Endothelial cell of umbilical vein (primary cell): ENCODE measurements around the gene MISP3. TPM values are rescaled to one million over a fixed set of nuclear protein-coding genes. Genes with fewer than 3 reads are reported as not detected.

Experiments
- BruUV-seq: library from RNA; stranded (reverse); fragments of 400-500 nt; replicated peaks from 2 replicates; lab custom pipeline; 2021; lab: Mats Ljungman, UMichigan
- CTCF ChIA-PET: fragments of 300-600, 350-600 bp; sonication (Branson Sonifier 250); formaldehyde crosslinking; loops from one replicate; lab custom pipeline; 2021; ENCODE audit warnings: antibody characterized with exemption, inconsistent platforms; lab: Charles Lee
- POLR2A ChIA-PET: fragments of 300-600, 350-600 bp; sonication (Branson Sonifier 250); formaldehyde crosslinking; loops from one replicate; lab custom pipeline; 2021; ENCODE audit warnings: antibody characterized with exemption, inconsistent platforms; lab: Charles Lee
- DNase-seq: peaks from one replicate; pipeline ENCODE4 v3.0.0-alpha.2; 2011; ENCODE audit warnings: low read depth, low spot score
- FAIRE-seq: peaks from 2 replicates; lab custom pipeline; 2011; peaks lifted over from hg19 to GRCh38; lab: Jason Lieb, UNC
- H2AFZ ChIP-seq: 2 replicates; pipeline ENCODE4 v1.6.0; 2012; ENCODE audit warnings: low read depth, low read length, control low read depth, inconsistent platforms
- H3K27ac ChIP-seq: 2 replicates; pipeline ENCODE4 v1.5.1; 2011; ENCODE audit warnings: low read depth, mild to moderate bottlenecking, control low read depth, low read length, moderate library complexity; ENCODE audit not compliant: insufficient read depth
- H3K27me3 ChIP-seq, 2 experiments: 2 replicates each; pipeline versions ENCODE4 v1.6.0 to v1.6.1; 2011; ENCODE audit warnings: low read length in 2 of 2, mixed read lengths in 1 of 2; ENCODE audit not compliant: control insufficient read depth in 2 of 2, insufficient read depth in 2 of 2
- H3K36me3 ChIP-seq, 2 experiments: 2 replicates in 1 of 2; 3 replicates in 1 of 2; pipeline ENCODE4 v1.5.1; 2011; ENCODE audit warnings: low read length in 2 of 2, mild to moderate bottlenecking in 1 of 2, moderate library complexity in 1 of 2; ENCODE audit not compliant: control insufficient read depth in 2 of 2, insufficient read depth in 2 of 2; ENCODE audit errors: extremely low read depth in 1 of 2
- H3K4me1 ChIP-seq: 3 replicates; pipeline ENCODE4 v1.5.1; 2011; ENCODE audit warnings: mild to moderate bottlenecking, low read length; ENCODE audit not compliant: control insufficient read depth, insufficient read depth; ENCODE audit errors: extremely low read depth
- H3K4me2 ChIP-seq: 2 replicates; pipeline ENCODE4 v1.6.1; 2011; ENCODE audit warnings: low read length, control low read depth, mixed read lengths; ENCODE audit not compliant: insufficient read depth
- H3K4me3 ChIP-seq, 3 experiments: fragments of 200-600 bp in 1 of 3; sonication (generic), shearing (Covaris generic) in 1 of 3; replicated peaks in 1 of 3; 2 replicates each; pipeline ENCODE4 v1.5.1; 2011 to 2016; ENCODE audit warnings: control low read depth in 3 of 3, low read length in 3 of 3, mild to moderate bottlenecking in 2 of 3, inconsistent platforms in 1 of 3, low read depth in 1 of 3, moderate library complexity in 1 of 3; ENCODE audit not compliant: insufficient read depth in 1 of 3
- H3K79me2 ChIP-seq: 2 replicates; pipeline ENCODE4 v1.6.0; 2012; ENCODE audit warnings: low read length, inconsistent platforms; ENCODE audit not compliant: control insufficient read depth, insufficient read depth
- H3K9ac ChIP-seq: replicated peaks from 2 replicates; pipeline ENCODE3; 2011; ENCODE audit warnings: low read length, control low read depth; ENCODE audit not compliant: insufficient read depth; ENCODE audit errors: extremely low read depth
- H3K9me1 ChIP-seq: replicated peaks from 3 replicates; pipeline ENCODE4 v1.6.0; 2011; ENCODE audit warnings: mild to moderate bottlenecking, low read length; ENCODE audit not compliant: control insufficient read depth, insufficient read depth; ENCODE audit errors: extremely low read depth
- H3K9me3 ChIP-seq: replicated peaks from 2 replicates; pipeline ENCODE4 v1.5.1; 2012; ENCODE audit warnings: low read length, inconsistent platforms; ENCODE audit not compliant: control insufficient read depth, insufficient read depth
- H4K20me1 ChIP-seq: replicated peaks from 2 replicates; pipeline ENCODE3; 2011; ENCODE audit warnings: mild to moderate bottlenecking, low read length; ENCODE audit not compliant: control insufficient read depth, insufficient read depth; ENCODE audit errors: extremely low read depth
- EZH2 ChIP-seq: IDR thresholded peaks from 2 replicates; pipeline ENCODE4 v1.6.1; 2012; ENCODE audit warnings: borderline replicate concordance, low read depth, mild to moderate bottlenecking, moderate library complexity, low read length, inconsistent platforms; ENCODE audit not compliant: severe bottlenecking
- FOS ChIP-seq: IDR thresholded peaks from 2 replicates; pipeline ENCODE4 v1.6.1; 2011; ENCODE audit warnings: mild to moderate bottlenecking, low read length, moderate library complexity, borderline replicate concordance; ENCODE audit not compliant: insufficient read depth
- GATA2 ChIP-seq: IDR thresholded peaks from 2 replicates; pipeline ENCODE4 v1.7.0; 2011; ENCODE audit warnings: low read depth, mild to moderate bottlenecking, moderate library complexity, mixed read lengths, low read length; ENCODE audit not compliant: insufficient read length, insufficient read depth
- JUN ChIP-seq: IDR thresholded peaks from 2 replicates; pipeline ENCODE4 v1.6.1; 2011; ENCODE audit warnings: borderline replicate concordance, low read depth; ENCODE audit not compliant: insufficient read length, insufficient read depth
- MYC ChIP-seq: IDR thresholded peaks from one replicate; pipeline ENCODE4 v1.6.1; 2011; ENCODE audit warnings: mild to moderate bottlenecking, low read depth, low read length
- POLR2A ChIP-seq: IDR thresholded peaks from 2 replicates; pipeline ENCODE4 v1.6.1; 2012; ENCODE audit warnings: low read depth, mild to moderate bottlenecking, control low read depth, low read length
- POLR2AphosphoS5 ChIP-seq: IDR thresholded peaks from 2 replicates; pipeline ENCODE4 v1.6.1; 2012; ENCODE audit warnings: low read depth, mild to moderate bottlenecking, control low read depth, low read length, moderate library complexity; ENCODE audit not compliant: insufficient read depth
- dilution Hi-C: fragments of 300-500 bp; cut with MboI; formaldehyde crosslinking; loops from one replicate; pipeline ENCODE4 v1.15.0; 2019; ENCODE audit warnings: low sequenced_read_pairs; ENCODE audit not compliant: extremely low pct_ligation_motif_present
- intact Hi-C: fragments of 100-400 bp; cut with micrococcal nuclease; formaldehyde crosslinking; loops from one replicate; pipeline ENCODE4 v1.10.0; 2022
- polyA plus RNA-seq, 4 experiments: library from polyadenylated mRNA; depleted of rRNA in 3 of 4; stranded (reverse) in 3 of 4; unstranded in 1 of 4; fragments of >200 nt; gene quantifications; 2 replicates each; pipeline versions ENCODE4 v1.2.1 to v1.2.3, GENCODE V29; 2011 to 2012; ENCODE audit warnings: missing spikeins in 1 of 4
- total RNA-seq: library from RNA; stranded (reverse); gene quantifications from 2 replicates; pipeline ENCODE4 v1.2.3, GENCODE V29; 2021
- TF ChIP-seq, protein P1 (sequence below), 2 donors: IDR thresholded peaks; 1 replicate in 1 of 2; 2 replicates in 1 of 2; pipeline ENCODE4 v1.5.1; 2011; ENCODE audit warnings: low read length in 2 of 2, mild to moderate bottlenecking in 2 of 2, moderate library complexity in 2 of 2, control low read depth in 1 of 2, inconsistent platforms in 1 of 2, low read depth in 1 of 2; ENCODE audit not compliant: insufficient read depth in 1 of 2; ENCODE audit errors: extremely low read depth in 1 of 2
- TF ChIP-seq, protein P2 (sequence below): IDR thresholded peaks from 2 replicates; pipeline ENCODE4 v1.6.1; 2011; ENCODE audit not compliant: insufficient read depth, insufficient read length

Gene MISP3
- total and polyA plus RNA-seq, 2 donors (not counting 3 experiments of a cell fraction or from before 2014, with no cell fraction given) = 0.26 to 0.31 TPM

GRCh38 chr19:14107581-14108461 lies 35.2 kb downstream of the MISP3 start:
- DNase-seq (peak; percentile 57), FAIRE-seq (peak; percentile 93)
- ChIA-PET CTCF (interaction anchor here (1.5 kb wide), 1 partner anchor 29 kb away, joined by 5 read pairs; the partner anchor contains the start of gene ASF1B), POLR2A (no interaction called here)
- H3K36me3 ChIP-seq = peaks cover 0 to 6% of the 10 kb centered on the region in 2 experiments
- H3K9me1 ChIP-seq = no peaks in the 10 kb centered on the region
- no peaks in the 10 kb centered on the region for H3K27me3 ChIP-seq
- H2AFZ ChIP-seq = no peak overlapping the region
- H3K79me2 ChIP-seq = peaks cover 3% of the 10 kb centered on the region
- peaks cover 6% of the 10 kb centered on the region for H3K4me1 ChIP-seq
- BruUV-seq = no TSS peak
- intact Hi-C loops (no loop called here), dilution Hi-C loops (no loop called here)
- H3K4me3 ChIP-seq = no peak overlapping the region
- peak overlapping the region; percentile 51 for H3K9ac ChIP-seq
- no peaks in the 10 kb centered on the region for H4K20me1 ChIP-seq
- no peak overlapping the region for H3K4me2 ChIP-seq
- no peaks in the 10 kb centered on the region for H3K9me3 ChIP-seq
- TF ChIP-seq JUN (peak; percentile 39), EZH2 (no peak)
- H3K27ac ChIP-seq = peak overlapping the region; percentile 60

GRCh38 chr19:14110650-14111049 lies 38.1 kb downstream of the MISP3 start:
- H3K9ac ChIP-seq = no peak overlapping the region
- H3K4me3 ChIP-seq = no peak overlapping the region
- no peak for DNase-seq
- H3K4me2 ChIP-seq = no peak overlapping the region
- dilution Hi-C loops = no loop called here
- peaks cover 14% of the 10 kb centered on the region for H3K4me1 ChIP-seq
- CTCF ChIA-PET = no interaction called here
- H3K79me2 ChIP-seq = peaks cover 14% of the 10 kb centered on the region
- H3K9me3 ChIP-seq = no peaks in the 10 kb centered on the region
- POLR2A ChIA-PET = no interaction called here
- H3K27ac ChIP-seq = no peak overlapping the region
- no peaks in the 10 kb centered on the region for H3K27me3 ChIP-seq
- no peak for FAIRE-seq
- no TSS peak for BruUV-seq
- H3K9me1 ChIP-seq = no peaks in the 10 kb centered on the region
- TF ChIP-seq, protein P1, sequence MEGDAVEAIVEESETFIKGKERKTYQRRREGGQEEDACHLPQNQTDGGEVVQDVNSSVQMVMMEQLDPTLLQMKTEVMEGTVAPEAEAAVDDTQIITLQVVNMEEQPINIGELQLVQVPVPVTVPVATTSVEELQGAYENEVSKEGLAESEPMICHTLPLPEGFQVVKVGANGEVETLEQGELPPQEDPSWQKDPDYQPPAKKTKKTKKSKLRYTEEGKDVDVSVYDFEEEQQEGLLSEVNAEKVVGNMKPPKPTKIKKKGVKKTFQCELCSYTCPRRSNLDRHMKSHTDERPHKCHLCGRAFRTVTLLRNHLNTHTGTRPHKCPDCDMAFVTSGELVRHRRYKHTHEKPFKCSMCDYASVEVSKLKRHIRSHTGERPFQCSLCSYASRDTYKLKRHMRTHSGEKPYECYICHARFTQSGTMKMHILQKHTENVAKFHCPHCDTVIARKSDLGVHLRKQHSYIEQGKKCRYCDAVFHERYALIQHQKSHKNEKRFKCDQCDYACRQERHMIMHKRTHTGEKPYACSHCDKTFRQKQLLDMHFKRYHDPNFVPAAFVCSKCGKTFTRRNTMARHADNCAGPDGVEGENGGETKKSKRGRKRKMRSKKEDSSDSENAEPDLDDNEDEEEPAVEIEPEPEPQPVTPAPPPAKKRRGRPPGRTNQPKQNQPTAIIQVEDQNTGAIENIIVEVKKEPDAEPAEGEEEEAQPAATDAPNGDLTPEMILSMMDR (IDR thresholded peaks at IDR 0.05; ENCODE audit: extremely low read depth in 1 of 2, insufficient read depth in 1 of 2, low read depth in 1 of 2, low read length in 2 of 2) = no peak
- TF ChIP-seq JUN (no peak), FOS (no peak), POLR2AphosphoS5 (no peak), GATA2 (no peak), MYC (no peak), EZH2 (no peak), POLR2A (no peak)
- TF ChIP-seq, protein P2, sequence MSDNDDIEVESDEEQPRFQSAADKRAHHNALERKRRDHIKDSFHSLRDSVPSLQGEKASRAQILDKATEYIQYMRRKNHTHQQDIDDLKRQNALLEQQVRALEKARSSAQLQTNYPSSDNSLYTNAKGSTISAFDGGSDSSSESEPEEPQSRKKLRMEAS = no peak
- intact Hi-C loops = no loop called here
- no peak overlapping the region for H2AFZ ChIP-seq
- H3K36me3 ChIP-seq = peaks cover 0 to 2% of the 10 kb centered on the region in 2 experiments
- H4K20me1 ChIP-seq = no peaks in the 10 kb centered on the region
